NCI-H526 treated with DMSO at 0.1 percent for 48 hours (cell line): Measurements from ENCODE around the gene UBA1.

Experiments used
- DNase-seq: peaks from one replicate; lab custom pipeline; 2025; lab: John Stamatoyannopoulos, UW

UBA1 gene

DNA sequence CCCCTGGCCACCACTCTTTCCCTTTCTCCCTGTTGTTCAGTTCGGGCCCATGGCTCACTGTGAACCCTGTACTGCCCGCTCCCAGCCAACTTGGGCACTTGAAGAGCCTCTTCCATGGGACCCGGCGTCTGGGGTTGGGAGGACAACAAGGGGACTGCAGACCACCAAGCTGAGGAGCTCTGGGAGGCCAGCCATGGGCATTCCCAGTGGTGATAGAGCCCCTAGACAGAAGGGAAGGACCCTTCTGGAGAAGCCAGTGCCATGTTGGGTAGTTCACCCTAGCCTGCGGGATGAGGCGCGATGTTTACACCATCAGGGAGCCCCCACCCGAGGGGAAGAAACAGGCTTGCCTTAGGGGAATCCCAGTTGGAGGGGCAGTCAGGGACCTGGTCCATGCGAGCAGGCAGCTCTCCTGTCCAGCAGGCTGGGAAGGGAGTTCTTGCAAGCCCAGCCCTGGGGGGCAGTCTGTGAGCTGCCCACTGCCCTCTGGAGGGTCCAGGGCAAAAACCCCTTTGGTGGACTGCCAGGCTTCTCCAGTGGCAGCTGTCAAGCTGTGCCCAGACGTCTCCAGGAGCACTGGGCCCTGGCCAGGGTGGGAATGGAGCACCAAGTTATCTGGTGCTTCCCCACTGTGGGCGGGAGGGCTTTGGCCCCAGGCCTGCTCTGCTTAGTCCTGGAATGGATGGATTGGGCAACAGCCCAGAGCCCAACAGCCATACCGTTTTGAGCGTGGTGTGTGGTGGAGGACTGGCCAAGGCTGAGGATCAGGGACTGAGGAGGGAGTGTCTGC, 23.7 kb upstream of the UBA1 start:
- DNase-seq, result no peak

DNA sequence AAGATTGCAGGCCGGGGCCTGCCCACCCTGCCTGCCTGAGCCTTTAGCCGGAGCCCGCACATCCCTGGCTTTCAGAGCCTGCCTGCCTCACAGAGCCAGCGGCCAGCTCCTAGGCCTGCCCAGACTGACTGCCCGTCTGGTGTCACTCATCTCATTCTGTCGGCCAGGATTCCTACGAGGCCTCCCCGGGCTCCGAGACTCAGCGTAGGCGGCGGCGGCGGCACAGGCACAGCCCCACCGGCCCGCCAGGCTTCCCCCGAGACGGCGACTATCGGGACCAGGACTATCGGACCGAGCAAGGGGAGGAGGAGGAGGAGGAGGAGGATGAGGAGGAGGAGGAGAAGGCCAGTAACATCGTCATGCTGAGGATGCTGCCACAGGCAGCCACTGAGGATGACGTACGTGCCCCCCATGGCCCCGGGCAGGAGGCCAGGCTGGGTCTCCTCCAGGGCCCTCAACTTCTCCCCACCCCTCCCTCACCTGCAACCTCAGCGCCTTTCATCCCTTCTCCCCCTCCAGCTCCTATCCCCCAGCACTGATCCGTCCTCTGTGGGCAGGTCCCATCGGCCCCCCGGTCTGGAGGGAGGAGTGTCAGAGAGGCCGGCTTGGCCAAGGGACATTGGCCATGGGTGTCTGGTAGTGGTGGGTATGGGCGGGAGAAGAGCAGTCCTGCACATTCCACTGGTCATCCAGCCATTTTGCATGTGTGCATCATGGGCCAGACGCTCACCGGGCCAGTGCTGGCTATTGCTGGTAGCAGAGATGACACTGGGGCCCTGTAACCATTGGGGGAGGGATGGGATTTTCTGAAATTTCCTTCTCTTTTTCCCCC, 22.6 kb upstream of the UBA1 start:
- no peak for DNase-seq

DNA sequence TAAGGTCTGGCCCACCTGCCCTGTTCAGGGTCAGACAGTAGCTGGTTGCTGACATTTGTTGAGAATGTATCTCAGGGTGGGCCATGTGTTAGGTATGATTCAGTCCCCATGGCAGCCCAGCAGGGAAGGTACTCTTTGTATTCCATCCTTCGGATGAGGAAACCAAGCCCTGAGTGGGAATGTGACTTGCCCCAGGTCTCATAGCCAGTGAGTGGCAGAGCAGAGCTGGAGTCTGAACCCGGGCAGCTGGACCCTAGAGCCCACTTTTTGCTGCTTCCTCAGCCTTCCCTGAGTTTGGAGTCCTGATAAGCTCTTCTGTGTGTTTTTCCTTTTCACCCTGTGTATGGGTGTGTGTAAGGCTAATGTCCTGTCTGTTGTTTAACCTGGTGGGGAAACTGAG, 21.6 kb upstream of the UBA1 start:
- no peak for DNase-seq

DNA sequence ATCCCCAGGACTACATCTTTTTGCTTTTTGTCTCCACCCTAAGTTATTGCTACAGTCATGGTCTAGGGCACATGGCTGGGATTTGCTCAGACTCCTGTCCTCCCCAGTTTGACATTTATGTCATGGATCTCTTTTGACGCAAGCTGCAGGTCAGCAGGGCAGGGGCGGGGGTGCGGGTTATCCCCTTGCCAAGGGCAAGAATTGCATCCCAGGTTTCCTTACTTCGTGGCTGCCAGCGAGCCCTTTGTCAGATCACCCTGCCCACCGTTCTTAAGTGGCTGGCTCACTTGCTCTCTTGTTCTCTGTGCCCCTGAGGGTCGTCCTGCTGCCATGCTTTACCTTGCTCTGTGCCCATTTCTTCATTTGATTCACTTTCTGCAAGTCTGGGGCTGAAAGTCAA, 21.1 kb upstream of the UBA1 start:
- no peak for DNase-seq

DNA sequence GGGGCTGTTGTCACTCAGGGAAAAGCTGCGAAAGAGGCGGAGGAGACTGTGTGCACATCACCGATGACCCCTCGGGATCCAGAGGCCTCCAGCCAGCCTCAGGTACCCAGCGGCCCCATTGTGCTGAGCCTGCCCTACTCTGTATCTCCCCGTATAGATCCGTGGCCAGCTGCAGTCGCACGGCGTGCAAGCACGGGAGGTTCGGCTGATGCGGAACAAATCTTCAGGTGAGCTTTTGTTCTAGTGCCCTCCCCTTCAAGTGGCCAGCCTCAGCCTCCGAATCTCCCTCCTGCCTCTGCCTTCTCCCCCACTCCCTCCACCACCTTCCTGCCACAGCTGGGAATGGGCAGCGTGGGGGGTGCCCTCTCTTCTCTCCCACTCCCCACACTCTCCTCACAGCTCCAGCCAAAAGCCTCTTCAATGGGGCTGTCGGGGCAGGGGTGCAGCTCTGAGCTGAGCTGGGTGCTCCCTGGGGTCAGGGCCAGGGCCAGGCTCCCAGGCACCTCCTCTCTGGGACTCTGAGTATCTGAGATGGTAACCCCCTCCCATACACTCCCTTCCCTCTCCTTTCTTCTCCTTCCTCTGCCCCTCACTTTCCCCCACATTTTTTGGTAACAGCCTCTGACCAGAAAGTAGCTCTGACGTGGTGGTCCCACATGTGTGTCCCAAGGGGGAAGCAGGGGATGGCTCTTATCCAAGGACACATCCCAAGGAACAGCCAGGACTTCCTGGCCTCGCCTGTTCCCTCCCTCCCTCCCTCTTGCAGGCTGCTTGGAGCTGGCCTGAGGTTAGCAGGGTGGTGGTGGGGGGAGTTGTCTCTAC, 20.4 kb upstream of the UBA1 start:
- no peak for DNase-seq

DNA sequence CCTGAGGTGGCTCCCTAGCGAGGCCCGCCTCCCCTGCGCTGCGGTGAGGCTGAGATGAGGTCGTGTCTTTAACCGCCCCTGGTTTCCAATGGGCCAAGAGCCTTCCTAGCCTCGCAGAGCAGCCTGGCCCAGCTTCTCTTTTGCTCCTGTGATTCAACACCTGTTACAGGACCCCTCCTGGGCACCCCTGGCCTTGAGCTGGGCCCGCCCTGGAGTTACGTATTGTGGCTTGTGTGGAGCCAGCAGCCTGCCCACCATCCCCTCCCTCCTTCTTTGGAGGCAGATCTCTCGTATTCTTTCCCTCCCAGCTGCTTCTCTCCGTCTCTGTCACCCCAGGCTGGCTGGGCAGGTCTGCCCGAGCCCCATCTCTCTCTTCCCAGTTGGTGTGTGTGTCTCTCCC, 19.3 kb upstream of the UBA1 start:
- DNase-seq, result no peak

DNA sequence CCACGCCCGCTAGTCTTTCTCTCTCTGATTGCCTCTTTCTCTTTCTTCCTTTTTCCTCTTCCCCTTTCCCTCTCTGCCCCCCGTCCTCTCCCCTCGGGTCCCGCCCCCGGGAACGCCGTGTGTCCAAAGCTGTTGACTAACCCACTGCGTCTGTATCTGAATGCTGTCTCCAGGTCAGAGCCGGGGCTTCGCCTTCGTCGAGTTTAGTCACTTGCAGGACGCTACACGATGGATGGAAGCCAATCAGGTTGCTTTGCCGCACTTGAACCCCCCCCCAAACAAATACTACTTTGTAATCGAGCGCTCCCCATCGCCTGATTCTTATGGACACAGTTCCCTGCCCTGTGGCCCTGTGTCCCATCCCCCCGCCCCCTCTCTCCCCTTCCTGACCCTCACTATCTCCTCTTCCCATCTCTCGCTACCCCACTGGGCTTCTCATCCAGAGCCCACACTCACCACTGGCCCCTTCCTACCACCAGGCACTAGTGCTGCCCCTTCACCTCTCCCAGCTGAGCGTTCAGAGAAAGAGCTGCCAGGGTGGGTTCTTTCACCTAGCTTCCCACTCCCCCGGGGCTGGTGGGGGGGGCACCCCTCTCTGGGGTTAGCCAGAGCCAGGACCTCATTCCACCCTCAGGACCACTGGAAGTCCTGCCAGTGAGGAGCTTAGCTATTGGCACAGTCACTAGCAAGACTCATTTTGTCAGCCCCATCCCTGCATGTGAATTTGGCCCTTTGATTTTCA, 18.6 kb upstream of the UBA1 start:
- no peak for DNase-seq

DNA sequence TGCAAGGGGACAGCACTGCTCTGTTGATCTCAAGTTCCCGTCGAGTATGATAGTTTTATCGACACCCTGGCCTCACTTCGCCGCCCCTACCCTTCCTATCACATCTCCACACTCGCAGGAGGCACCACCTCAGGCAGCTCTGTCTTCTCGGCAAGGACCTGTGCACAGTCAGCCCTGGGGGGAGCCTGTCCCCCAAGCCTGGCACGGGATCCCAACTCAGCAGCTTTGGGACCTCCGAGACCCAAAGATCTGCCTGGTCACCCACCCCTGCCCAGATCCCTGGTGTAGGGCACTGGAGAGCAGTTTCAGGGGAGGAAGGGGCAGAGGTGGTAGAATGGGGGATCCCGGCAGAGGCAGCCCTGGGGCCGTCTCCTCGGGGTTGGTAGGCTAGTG, 18.0 kb upstream of the UBA1 start:
- DNase-seq, result no peak

DNA sequence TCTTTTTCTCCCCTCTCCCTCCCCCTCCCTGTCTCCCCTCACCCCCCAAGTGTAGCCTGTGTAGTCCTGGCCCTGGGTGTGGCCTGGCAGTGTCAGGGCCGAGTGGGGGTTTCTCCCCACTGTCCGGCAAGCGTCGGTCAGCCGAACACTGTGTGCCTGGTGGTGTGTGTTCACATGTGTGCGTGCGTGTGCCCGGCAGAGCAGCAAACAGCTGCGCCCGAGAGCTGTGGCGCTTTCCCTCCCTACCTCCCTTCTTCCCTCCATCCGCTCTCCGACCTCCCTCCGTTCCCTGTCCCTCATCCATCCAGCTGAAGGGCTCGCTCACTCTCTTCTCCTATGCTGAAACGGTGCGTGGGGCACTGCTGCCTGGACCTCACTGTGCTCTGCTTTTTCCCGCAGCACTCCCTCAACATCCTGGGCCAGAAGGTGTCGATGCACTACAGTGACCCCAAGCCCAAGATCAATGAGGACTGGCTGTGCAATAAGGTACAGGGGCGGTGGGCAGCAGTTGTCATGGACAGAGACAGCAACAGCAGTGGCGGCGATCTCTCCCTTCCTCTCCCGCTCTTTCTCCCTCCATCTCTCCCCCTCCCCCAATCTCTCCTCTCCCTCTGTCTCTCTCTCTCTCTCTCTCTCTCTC, 17.4 kb upstream of the UBA1 start:
- no peak for DNase-seq

DNA sequence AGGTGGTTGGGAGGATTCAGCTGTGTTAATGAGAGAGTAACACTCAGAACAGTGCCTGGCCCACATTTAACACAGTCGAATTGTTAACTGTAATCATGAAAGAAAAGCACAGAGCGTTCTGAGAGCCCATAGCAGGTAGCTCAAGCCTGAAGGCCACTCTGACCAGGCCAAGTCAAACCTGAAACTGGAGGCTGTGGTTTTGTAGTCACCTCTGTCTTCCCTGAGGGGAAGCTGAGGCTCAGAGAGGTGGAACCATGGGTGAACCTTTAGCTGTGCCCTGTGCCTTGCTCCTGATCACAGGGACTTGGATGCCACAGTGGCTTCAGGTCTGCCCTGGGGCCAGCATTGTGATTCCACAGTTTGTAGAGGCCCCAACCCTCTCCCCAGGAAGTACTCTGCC, 16.6 kb upstream of the UBA1 start:
- no peak for DNase-seq

DNA sequence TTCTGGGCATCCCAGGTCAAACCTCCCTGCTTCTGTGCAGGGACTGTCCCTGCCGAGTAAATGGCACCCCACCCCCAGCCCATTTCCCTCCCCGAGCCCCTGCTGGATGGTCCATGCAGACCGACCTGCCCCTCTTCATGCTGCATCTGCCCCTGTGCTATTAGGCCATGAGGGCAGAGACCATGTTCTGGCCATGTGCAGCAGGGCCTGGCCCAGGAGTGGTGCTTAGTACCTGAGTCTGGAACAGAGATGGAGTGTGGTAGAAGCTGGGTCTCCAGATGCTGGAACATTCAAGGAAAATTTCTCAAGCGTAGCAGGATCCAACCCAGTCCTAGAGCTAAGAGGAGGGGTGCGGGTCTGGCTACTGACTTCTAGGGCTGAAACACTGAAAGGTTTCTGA, 15.3 kb upstream of the UBA1 start:
- DNase-seq, result no peak

DNA sequence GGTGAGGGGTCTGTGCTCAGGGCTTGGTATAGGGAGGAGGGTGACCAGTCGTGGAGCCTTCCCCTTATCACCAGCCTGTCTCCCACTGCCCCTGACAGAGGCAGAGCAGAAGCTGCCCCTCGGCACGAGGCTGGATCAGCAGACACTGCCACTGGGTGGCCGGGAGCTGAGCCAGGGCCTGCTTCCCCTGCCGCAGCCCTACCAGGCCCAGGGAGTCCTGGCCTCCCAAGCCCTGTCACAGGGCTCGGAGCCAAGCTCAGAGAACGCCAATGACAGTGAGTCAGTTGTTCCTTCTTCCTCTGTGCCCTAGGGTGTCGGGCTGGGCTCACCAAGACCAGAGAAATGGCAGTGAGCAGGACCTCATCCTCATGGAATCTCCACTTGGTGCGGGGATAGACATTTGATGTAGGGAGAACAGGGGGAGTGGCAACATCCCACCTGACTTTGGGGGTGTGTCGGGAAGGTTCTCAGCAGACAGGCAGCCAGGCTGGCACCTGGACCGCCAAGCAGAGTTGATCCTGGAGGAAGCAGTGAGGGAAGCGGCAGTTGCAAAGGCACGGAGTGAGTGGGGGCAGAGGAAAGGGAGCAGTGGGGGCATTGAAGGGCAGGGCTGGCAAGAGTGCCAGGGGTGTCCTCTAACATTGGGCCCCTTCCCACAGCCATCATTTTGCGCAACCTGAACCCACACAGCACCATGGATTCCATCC, 14.3 kb upstream of the UBA1 start:
- no peak for DNase-seq

DNA sequence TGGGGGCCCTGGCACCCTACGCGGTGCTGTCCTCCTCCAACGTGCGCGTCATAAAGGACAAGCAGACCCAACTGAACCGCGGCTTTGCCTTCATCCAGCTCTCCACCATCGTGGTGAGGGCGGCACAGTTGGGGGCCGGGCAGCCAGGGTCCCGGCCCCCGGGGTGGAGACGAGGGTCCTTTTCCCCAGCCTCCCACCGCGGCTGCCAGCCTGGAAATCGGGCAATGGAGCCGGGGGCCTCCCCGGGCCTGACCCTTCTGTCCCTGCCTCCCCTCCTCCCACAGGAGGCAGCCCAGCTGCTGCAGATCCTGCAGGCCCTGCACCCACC, 13.7 kb upstream of the UBA1 start:
- DNase-seq, result no peak

DNA sequence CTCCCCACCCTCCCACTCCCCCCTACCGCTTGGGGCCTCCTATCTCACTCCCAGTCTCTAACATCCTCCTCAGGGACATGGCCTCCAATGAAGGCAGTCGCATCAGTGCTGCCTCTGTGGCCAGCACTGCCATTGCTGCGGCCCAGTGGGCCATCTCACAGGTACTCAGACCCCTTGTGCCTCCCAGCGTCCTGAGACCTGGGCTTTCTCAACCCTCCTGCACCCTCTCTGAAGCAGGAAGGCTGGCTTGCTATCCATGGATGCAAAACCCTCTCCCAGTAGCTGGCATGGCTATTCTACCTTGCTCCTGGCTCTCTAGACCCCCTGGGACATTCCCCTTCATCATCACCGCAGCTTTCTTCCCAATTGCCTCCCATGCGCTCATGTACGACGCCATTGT, 13.3 kb upstream of the UBA1 start:
- no peak for DNase-seq

DNA sequence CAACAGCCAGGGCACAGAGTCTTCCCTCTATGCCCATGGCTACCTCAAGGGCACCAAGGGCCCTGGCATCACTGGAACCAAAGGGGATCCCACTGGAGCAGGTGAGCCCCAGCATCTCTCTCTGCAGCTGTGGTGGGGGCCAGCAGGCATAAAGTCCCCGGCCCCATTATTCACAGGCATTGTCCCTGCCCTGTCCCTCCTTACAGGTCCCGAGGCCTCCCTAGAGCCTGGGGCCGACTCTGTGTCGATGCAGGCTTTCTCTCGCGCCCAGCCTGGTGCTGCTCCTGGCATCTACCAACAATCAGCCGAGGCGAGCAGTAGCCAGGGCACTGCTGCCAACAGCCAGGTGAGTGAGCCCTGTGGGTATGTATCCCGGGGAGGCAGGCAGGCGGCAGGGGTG, 12.3 kb upstream of the UBA1 start:
- no peak for DNase-seq

DNA sequence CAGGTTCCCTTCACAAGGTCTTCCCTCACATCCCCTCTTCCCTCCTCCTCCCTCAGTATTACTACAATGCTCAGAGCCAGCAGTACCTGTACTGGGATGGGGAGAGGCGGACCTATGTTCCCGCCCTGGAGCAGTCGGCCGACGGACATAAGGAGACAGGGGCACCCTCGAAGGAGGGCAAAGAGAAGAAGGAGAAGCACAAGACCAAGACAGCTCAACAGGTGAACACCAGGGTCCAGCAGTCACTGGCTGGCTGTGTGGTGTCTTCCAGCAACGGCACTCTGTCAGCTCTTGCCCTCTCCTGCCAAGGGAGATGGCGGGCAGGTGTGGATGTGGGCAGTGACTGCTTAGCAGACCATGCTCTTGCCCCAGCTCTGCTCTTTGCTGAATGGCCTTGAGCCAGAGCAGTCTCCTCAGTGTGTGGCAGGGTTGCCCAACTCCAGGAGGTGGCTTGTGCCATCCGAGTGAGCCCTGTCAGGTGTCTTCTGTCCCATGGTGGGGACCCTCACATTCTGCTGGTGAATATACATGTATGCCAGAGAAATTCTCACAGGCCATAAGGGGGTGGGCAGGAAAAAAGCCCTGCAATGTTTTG, 11.4 kb upstream of the UBA1 start:
- DNase-seq, result no peak

DNA sequence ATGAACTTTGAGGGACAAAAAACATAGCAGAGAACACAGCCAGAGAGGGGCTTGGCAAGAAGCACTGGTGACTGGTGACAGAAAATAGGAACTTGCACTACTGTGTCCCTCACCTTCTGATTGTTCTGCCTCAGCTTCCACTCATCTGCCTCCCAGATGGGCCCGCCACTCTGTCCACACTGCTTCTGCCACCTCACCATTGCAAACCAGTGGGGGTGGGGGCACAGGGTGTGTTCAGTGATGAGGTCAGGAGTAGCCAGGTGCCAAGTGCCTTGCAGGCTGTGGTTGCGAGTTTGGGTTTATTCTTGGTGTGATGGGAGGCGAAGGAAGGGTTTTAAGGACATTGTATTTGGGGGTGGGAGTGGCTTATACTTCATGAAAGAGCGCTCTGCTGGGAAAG, 9.1 kb upstream of the UBA1 start:
- no peak for DNase-seq

DNA sequence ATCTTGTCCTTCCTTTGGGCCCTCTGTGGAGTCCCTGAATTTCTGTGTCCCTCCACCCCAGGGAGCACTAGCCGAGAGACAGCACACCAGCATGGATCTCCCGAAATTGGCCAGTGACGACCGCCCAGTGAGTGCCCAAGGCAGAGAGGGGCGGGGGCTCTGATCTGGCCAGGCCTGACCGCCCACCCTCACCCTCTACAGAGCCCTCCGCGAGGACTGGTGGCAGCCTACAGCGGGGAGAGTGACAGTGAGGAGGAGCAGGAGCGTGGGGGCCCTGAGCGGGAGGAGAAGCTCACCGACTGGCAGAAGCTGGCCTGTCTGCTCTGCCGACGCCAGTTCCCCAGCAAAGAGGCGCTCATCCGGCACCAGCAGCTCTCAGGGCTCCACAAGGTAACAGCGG, 8.4 kb upstream of the UBA1 start:
- DNase-seq, result no peak

DNA sequence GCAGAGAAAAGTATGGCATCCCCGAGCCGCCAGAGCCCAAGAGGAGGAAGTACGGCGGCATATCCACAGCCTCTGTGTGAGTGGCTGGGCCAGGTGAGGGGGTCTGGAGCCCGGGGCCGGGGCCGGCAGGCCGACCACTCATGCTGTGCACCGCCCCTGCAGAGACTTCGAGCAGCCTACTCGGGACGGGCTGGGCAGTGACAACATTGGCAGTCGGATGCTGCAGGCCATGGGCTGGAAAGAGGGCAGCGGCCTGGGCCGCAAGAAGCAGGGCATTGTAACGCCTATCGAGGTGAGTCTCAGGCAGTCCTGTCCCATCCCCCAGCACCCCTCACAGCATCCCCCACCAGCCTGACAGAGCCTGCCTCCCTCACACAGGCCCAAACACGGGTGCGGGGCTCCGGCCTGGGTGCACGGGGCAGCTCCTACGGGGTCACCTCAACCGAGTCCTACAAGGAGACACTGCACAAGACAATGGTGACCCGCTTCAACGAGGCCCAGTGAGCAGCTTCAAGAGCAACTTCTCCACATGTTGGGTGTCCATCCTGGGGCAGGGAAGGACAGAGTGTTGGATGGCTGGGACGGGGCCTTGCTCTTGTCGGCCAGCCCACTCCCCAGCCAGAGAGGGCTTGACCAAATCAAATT, 7.4 kb upstream of the UBA1 start:
- DNase-seq, result no peak

DNA sequence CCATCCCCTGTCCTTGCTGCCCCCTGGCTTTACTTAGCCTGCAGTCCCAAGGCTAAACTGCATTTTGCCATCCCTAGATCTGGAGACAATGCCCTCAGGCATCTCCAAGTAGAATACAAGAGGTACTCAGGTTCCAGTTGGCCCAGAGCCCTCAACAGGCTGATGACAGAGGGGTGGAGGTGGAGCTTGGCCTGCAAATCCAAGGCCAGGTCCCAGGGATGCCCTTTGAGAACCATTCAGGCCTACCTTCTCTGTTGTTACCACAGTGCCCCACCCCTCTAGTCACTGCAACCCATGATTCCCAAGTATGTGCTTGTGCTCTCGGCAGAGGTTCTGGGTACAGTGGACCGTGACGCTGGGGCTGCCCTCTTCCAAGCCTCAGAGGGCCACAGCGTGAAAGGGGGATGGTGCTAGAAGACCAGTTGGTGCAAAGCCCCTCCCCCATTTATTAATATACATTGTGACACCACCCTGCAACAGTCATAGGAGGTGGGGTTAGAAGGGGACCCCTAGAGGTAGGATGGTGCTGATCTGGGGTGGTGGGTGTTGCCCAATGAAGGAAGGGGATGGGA, 6.4 kb upstream of the UBA1 start:
- no peak for DNase-seq
